Activated CD4-positive, alpha-beta memory T cell treated with anti-CD3 and anti-CD28 coated beads, Interleukin-2, amount 10 ng/mL, durations not matched to agents 7 days and 5 days (primary cell): ENCODE data around the gene FTCDNL1. TPM values are rescaled to one million over a fixed set of nuclear protein-coding genes. Genes with fewer than 3 reads are reported as not detected.

ENCODE experiments used
- CTCF ChIA-PET: fragments of 350-600 bp; sonication (Branson Sonifier 250); formaldehyde crosslinking; loops from one replicate; lab custom pipeline; 2021; ENCODE audit warnings: antibody characterized with exemption, inconsistent platforms; lab: Charles Lee
- POLR2A ChIA-PET: fragments of 350-600 bp; sonication (Branson Sonifier 250); formaldehyde crosslinking; loops from one replicate; lab custom pipeline; 2021; ENCODE audit warnings: antibody characterized with exemption; lab: Charles Lee
- DNase-seq: peaks from one replicate; pipeline ENCODE4 v3.0.0-alpha.2; 2020
- H3K27ac Mint-ChIP-seq: one replicate; pipeline ENCODE4 v1.8.0; 2021; ENCODE audit warnings: mild to moderate bottlenecking, mixed read lengths
- H3K27me3 Mint-ChIP-seq: one replicate; pipeline ENCODE4 v1.8.0; 2021; ENCODE audit warnings: mixed read lengths
- H3K36me3 Mint-ChIP-seq: one replicate; pipeline ENCODE4 v1.8.0; 2021; ENCODE audit warnings: low read depth, mixed read lengths
- H3K4me1 Mint-ChIP-seq: one replicate; pipeline ENCODE4 v1.8.0; 2021; ENCODE audit warnings: mixed read lengths
- H3K4me3 Mint-ChIP-seq: one replicate; pipeline ENCODE4 v1.8.0; 2021; ENCODE audit warnings: mild to moderate bottlenecking, mixed read lengths
- H3K9me3 Mint-ChIP-seq: one replicate; pipeline ENCODE4 v1.8.0; 2021; ENCODE audit warnings: mixed read lengths
- total RNA-seq, 2 experiments: library from RNA; stranded (reverse); gene quantifications; one replicate each; pipeline ENCODE4 v1.2.3, GENCODE V29; 2021

The FTCDNL1 gene
- total RNA-seq, 2 experiments from 2014 or later = 0.86 to 1.3 TPM

DNA sequence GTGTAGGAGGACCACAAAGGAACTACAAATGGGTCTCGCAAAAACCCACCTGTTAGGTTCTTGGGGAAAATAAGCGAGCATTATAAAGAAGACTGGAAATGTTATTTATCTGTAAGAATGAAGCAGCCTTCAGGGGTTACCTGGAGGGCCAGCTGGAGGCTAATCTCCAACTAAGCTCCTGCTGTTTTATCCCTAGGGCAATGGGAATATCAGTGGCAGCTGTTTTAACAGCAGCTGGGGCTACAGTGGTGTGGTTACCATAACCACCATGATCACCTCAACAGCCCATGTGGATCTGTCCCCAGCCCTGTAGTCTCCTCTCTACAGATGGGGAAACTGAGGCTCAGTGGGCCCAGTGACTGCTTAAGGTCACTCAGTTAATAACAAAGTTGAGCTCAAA lies 108.1 kb downstream of the FTCDNL1 start:
- Mint-ChIP-seq H3K27ac (no peak overlapping the region), H3K4me1 (peaks cover 4% of the 10 kb centered on the region)
- CTCF ChIA-PET = no interaction called here

DNA sequence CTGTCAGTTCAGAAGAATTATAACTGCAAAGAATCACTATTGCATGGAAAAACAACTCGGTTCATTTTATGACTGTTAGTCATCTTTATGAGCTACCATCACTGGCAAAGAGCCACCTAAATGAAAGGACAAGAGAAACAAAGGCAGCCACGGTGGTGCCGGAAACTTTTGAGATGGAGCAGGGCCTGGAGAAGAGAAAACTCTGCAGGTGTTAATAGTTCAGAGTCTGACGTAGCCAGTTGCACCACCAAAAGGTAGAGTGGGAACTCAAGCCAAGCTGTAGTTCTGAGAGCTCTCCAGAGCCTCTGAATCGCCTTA lies 110.9 kb downstream of the FTCDNL1 start:
- Mint-ChIP-seq H3K4me1 (peaks cover 4% of the 10 kb centered on the region), H3K27me3 (peaks cover 31% of the 10 kb centered on the region), H3K9me3 (no peaks in the 10 kb centered on the region), H3K27ac (no peak overlapping the region), H3K36me3 (no peaks in the 10 kb centered on the region), H3K4me3 (no peak overlapping the region)
- POLR2A ChIA-PET = no interaction called here
- CTCF ChIA-PET = interaction anchor here (0.6 to 3.3 kb wide), 22 partner anchors 11 to 187 kb away, joined by 3 to 29 read pairs (median 4); partner anchors contain the start of gene C2orf69
- no peak for DNase-seq

More for the DNA sequence above, 108.1 kb downstream of the FTCDNL1 start:
- H3K36me3 Mint-ChIP-seq = no peaks in the 10 kb centered on the region
- no peak for DNase-seq
- no peak overlapping the region for H3K4me3 Mint-ChIP-seq
- POLR2A ChIA-PET = no interaction called here
- H3K27me3 Mint-ChIP-seq = peaks cover 21% of the 10 kb centered on the region
- H3K9me3 Mint-ChIP-seq = no peaks in the 10 kb centered on the region

DNA sequence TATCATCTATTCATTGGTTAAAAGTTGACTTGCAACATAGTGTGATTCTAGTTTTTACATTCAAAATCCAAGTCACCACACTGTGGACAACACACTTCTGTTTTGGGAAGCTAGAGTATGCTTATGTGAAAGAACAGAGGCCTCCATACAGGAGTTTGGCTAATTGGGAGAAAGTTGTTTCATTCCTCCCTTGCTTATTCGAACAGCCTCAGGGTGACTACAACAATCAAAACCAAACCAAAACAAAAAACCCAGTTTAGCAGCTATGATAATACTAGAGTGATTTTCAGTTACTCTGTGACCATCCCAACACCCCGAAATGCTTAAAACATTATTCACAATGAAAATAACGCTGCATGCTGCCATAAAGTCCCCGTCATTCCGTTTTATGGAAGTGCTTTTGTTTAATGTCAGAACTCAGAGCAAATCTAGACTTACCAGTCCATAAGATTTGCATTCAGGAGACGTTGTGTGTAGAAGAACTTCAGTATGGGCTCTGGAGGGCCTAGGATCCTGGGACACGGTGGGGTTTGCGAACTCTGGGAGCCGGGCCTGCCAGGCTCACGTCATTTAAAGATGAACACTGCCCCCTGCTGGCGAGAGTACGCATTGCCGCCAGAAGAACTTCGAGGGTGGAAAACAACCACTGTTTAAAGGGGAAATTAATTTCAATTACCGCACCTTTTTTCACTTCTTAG lies 111.4 kb downstream of the FTCDNL1 start:
- DNase-seq = peak; percentile 61
- Mint-ChIP-seq H3K27me3 (peaks cover 31% of the 10 kb centered on the region), H3K27ac (no peak overlapping the region), H3K4me1 (peaks cover 4% of the 10 kb centered on the region), H3K9me3 (no peaks in the 10 kb centered on the region), H3K4me3 (no peak overlapping the region), H3K36me3 (no peaks in the 10 kb centered on the region)
- ChIA-PET CTCF (interaction anchor here (0.7 to 3.3 kb wide), 23 partner anchors 10 to 188 kb away, joined by 3 to 29 read pairs (median 4); partner anchors contain the start of gene C2orf69), POLR2A (no interaction called here)

DNA sequence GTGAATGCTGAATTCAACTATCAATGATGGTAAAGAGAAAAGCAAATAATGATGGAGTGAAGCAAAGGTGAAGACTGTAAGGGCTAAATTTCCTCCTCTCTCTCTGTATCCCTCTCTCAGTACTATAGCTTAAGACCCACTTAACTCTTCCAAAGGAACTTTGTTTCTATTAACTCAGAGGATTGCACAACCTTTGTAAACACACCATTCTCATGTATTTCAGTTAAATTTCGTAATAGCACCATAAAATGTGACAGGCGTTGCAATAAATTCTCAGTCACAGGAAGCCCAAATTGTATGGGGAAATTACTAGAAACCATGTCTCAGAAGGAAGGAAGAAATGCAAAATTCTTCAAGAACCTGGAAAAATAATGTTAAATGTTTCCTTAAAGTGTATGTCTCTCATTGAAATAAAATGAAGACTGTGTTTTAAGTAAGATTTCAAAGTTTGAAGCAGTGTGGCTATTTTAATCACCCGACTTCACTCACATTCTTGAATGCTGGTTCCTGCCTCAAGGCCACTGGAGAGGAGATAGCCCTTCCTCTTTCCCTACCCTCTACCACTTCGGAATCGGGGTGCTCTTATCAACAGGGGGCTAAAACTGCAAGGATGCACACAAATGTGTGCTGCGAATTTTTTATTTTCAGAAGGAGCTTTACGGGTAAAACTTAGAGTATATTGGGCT lies 112.1 kb downstream of the FTCDNL1 start:
- H3K27ac Mint-ChIP-seq = no peak overlapping the region
- POLR2A ChIA-PET = no interaction called here
- H3K9me3 Mint-ChIP-seq = no peaks in the 10 kb centered on the region
- H3K4me3 Mint-ChIP-seq = no peak overlapping the region
- CTCF ChIA-PET = interaction anchor here (1.0 to 3.3 kb wide), 14 partner anchors 9 to 188 kb away, joined by 3 to 29 read pairs (median 4); no protein-coding TSS in a partner anchor
- no peak for DNase-seq
- peaks cover 4% of the 10 kb centered on the region for H3K4me1 Mint-ChIP-seq
- peaks cover 31% of the 10 kb centered on the region for H3K27me3 Mint-ChIP-seq
- no peaks in the 10 kb centered on the region for H3K36me3 Mint-ChIP-seq

DNA sequence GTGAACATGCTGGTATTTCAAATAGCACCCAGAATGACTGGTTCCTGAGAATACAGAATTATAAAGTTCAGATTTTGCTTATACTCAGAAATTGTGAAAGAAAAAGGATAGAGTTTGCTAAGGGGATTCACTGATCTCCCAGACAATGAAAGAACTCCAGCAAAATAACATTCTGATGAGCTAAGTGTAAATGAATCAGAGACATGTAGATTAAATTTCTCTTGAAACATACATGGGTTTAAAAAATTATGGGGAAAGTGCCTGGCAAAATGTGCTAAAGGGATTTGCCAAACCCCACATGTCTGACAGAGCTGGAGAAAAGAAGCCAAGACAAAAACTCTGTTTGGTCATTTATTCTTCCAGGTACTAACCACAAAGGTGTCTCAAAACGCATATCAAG lies 116.3 kb downstream of the FTCDNL1 start:
- no peak for DNase-seq
- Mint-ChIP-seq H3K9me3 (no peaks in the 10 kb centered on the region), H3K27ac (no peak overlapping the region), H3K27me3 (peaks cover 34% of the 10 kb centered on the region), H3K4me3 (no peak overlapping the region), H3K4me1 (peaks cover under 1% of the 10 kb centered on the region), H3K36me3 (no peaks in the 10 kb centered on the region)
- ChIA-PET CTCF (interaction anchor here (0.7 kb wide), 1 partner anchor 48 kb away, joined by 5 read pairs; no protein-coding TSS in a partner anchor), POLR2A (no interaction called here)

DNA sequence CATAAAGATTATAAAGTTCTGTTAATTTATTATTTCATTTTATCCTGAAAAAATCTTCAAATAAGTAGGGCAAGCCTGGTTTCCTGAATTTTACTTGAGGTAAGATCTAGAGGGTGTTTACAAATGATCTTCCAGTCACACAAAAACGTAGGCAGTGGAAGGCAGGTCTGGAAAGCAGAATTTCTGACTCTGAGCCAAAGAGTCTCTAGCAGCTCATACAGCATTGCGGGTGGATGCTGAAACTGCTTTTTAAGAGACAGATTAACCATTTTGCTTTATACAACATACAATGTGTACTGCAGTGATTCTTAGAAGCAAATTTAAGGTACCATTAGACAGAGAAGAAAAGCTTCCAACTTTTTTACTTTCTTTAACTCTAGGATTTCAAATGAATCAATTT lies 117.0 kb downstream of the FTCDNL1 start:
- ChIA-PET CTCF (no interaction called here), POLR2A (no interaction called here)
- no peaks in the 10 kb centered on the region for H3K9me3 Mint-ChIP-seq
- no peak overlapping the region for H3K4me3 Mint-ChIP-seq
- peaks cover 33% of the 10 kb centered on the region for H3K27me3 Mint-ChIP-seq
- H3K36me3 Mint-ChIP-seq = no peaks in the 10 kb centered on the region
- H3K27ac Mint-ChIP-seq = no peak overlapping the region
- no peak for DNase-seq
- H3K4me1 Mint-ChIP-seq = no peaks in the 10 kb centered on the region

DNA sequence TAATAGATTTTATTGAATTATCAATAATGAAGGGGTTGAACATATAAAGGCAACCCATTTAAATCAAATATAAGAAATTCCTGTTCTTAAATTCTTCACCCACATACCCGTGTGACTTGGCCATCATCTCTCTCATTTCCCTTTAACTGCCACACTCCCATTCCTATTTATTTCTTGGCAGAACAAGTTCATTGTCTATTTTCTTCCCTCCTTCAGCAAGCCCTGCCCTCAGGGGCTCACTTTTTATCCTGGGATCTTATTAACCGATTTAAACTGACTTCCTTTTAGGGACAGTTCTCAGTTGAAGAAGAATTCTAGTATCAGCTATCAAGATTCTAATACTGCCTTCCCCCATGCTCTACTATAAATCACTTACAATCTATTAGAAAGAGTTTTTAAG lies 123.2 kb downstream of the FTCDNL1 start:
- H3K36me3 Mint-ChIP-seq = no peaks in the 10 kb centered on the region
- ChIA-PET POLR2A (no interaction called here), CTCF (no interaction called here)
- H3K4me3 Mint-ChIP-seq = no peak overlapping the region
- peaks cover 23% of the 10 kb centered on the region for H3K27me3 Mint-ChIP-seq
- no peak overlapping the region for H3K27ac Mint-ChIP-seq
- no peak for DNase-seq
- no peaks in the 10 kb centered on the region for H3K4me1 Mint-ChIP-seq
- H3K9me3 Mint-ChIP-seq = no peaks in the 10 kb centered on the region

DNA sequence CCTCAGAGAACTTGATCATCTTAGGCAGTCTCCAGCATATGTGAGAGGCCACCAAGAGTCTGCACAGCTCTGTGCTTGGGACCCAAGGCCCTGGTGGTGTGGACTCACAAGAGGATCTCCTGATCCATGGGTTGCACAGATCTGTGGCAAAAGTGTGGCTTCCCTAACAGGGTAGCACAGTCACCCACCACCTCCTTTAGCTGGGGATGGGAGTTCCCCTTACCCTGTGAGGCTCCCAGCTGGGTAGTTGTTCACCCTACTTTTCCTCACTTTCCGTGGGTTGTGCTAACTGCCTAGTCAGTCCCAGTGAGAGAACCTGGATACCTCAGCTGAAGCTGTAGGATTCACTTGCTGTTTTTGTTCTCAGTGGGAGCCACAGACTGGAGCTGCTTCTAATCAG lies 123.7 kb downstream of the FTCDNL1 start:
- Mint-ChIP-seq H3K36me3 (no peaks in the 10 kb centered on the region), H3K4me3 (no peak overlapping the region), H3K27ac (no peak overlapping the region), H3K27me3 (peaks cover 26% of the 10 kb centered on the region), H3K4me1 (no peaks in the 10 kb centered on the region), H3K9me3 (no peaks in the 10 kb centered on the region)
- POLR2A ChIA-PET = no interaction called here
- DNase-seq = no peak
- CTCF ChIA-PET = no interaction called here

DNA sequence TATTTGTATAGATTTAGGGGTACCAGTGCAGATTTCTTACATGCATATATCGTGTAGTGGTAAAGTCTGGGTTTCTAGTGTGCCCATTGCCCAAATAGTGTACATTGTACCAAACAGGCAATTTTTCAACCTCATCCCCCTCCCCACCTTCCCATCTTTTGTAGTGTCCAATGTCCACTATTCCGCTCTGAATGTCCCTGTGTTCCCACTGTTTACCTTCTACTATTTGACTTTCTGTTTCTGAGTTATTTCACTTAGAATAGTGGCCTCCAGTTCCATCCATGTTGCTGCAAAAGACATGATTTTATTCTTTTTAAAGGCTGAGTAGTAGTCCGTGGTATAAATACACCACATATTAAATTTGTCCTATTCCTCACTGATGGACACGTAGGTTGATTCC lies 132.9 kb downstream of the FTCDNL1 start:
- no peak overlapping the region for H3K27ac Mint-ChIP-seq
- no peaks in the 10 kb centered on the region for H3K9me3 Mint-ChIP-seq
- peaks cover 14% of the 10 kb centered on the region for H3K27me3 Mint-ChIP-seq
- DNase-seq = no peak
- no peak overlapping the region for H3K4me3 Mint-ChIP-seq
- H3K36me3 Mint-ChIP-seq = no peaks in the 10 kb centered on the region
- ChIA-PET POLR2A (no interaction called here), CTCF (no interaction called here)
- H3K4me1 Mint-ChIP-seq = no peaks in the 10 kb centered on the region

DNA sequence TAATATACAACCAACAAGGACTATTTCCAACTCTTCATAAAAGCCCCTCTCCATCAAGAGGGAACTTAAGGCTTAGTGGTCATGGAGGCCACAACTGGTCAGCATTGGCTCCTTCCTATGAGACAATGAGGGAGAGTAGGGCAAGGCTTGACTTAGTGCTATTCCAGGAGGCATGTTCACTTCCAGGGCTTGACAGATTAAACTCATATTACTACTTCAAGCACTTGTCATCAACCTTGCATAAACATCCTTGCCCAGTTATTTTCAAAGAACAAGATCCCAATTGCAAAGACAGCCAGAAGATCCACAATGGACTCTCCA lies 133.4 kb downstream of the FTCDNL1 start:
- DNase-seq = no peak
- Mint-ChIP-seq H3K27me3 (peaks cover 13% of the 10 kb centered on the region), H3K9me3 (no peaks in the 10 kb centered on the region), H3K4me1 (no peaks in the 10 kb centered on the region), H3K36me3 (no peaks in the 10 kb centered on the region), H3K4me3 (no peak overlapping the region), H3K27ac (no peak overlapping the region)
- CTCF ChIA-PET = no interaction called here
- POLR2A ChIA-PET = no interaction called here

DNA sequence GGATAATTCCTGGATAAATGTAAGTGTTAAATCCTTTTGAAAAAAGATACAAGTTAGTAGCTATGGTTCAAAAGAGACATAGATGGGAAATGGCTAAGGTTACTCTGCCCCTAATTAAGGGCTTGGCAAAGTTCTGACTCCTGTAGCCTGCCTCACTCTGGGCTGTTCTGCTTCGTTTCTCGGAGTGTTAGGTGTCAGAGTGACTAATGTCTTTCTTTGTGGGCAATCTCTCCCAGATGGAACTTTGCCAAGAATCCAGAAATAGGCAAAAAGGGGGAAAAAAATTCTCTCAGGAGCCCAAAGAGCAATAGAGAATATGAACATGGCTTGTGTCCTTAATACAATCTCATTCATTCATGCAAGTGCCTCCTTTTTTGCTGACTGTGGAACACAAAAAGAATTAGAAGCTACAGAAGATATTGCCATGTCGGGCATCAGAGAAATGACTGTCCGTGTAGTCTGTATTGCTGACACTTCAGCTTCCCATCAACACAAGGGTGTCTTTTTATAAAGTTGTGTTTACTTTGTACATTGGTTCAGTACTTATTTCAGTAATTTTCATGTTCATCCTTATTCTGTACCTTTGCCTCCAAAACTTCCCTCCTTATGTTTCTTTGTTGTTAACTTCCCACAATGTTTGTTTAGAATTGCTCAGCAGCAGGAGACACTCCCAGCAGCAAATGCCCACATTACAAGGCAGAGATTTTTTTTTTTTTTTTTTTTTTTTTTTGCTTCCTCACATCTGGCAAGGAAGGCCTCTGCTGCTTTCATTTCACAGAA lies 134.0 kb downstream of the FTCDNL1 start:
- CTCF ChIA-PET = no interaction called here
- Mint-ChIP-seq H3K9me3 (no peaks in the 10 kb centered on the region), H3K27ac (no peak overlapping the region), H3K27me3 (peaks cover 13% of the 10 kb centered on the region), H3K4me3 (no peak overlapping the region), H3K36me3 (no peaks in the 10 kb centered on the region), H3K4me1 (no peaks in the 10 kb centered on the region)
- no peak for DNase-seq
- POLR2A ChIA-PET = no interaction called here

DNA sequence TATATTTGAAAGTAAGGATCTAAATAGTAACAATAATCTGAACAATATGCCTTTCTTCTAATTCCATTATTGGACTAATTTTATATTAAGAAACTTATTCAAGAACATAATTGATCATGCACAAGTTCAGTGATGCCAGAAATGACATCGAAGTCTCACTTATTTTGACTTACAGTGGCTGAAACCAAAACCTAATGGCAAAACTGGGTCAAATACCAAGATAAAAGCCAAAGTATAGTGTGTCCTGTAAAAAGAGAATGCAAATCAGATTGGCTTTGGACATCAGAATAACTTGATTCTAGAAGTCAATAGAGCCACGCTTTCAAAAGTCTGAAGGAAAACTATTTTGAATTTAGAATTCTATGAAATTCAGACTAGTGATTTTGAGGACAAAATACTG lies 137.2 kb downstream of the FTCDNL1 start:
- no peaks in the 10 kb centered on the region for H3K4me1 Mint-ChIP-seq
- H3K9me3 Mint-ChIP-seq = no peaks in the 10 kb centered on the region
- peaks cover 16% of the 10 kb centered on the region for H3K27me3 Mint-ChIP-seq
- no peaks in the 10 kb centered on the region for H3K36me3 Mint-ChIP-seq
- DNase-seq = no peak
- CTCF ChIA-PET = interaction anchor here (1.0 kb wide), 1 partner anchor 9 kb away, joined by 3 read pairs; no protein-coding TSS in a partner anchor
- no peak overlapping the region for H3K27ac Mint-ChIP-seq
- H3K4me3 Mint-ChIP-seq = no peak overlapping the region
- POLR2A ChIA-PET = no interaction called here

DNA sequence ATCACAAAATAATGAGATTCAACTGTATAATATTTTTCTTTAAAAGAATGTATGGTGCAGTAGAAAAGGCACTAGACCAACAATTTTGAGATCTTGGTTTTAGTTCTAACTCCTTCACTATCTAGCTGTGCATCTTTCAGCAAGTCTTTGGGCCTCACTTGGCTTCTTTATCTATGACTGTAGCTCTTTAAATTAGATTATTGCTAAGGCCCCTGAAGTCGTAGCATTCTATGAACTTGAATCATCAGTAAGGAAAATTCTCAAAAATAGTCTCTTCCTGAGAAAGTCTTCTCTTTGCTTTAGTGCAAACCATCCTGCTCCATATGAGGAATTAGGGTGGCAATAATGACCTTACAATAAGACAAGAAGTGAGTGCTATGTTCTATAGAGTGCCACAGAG lies 140.4 kb downstream of the FTCDNL1 start:
- no peak overlapping the region for H3K4me3 Mint-ChIP-seq
- H3K4me1 Mint-ChIP-seq = peaks cover 5% of the 10 kb centered on the region
- no peak overlapping the region for H3K27ac Mint-ChIP-seq
- DNase-seq = no peak
- CTCF ChIA-PET = interaction anchor here (2.5 kb wide), 1 partner anchor 30 kb away, joined by 10 read pairs; no protein-coding TSS in a partner anchor
- H3K27me3 Mint-ChIP-seq = peaks cover 13% of the 10 kb centered on the region
- H3K36me3 Mint-ChIP-seq = no peaks in the 10 kb centered on the region
- no peaks in the 10 kb centered on the region for H3K9me3 Mint-ChIP-seq
- POLR2A ChIA-PET = no interaction called here
